Measurements from ENCODE around the gene ADGRG3. TPM values are rescaled to one million over a fixed set of nuclear protein-coding genes. Genes with fewer than 3 reads are reported as not detected.
A peak's percentile ranks its signal among the peaks of the same experiment; 100 is the strongest.

ADGRG3 gene
- total and polyA plus RNA-seq, 2 of the 13 experiments (the other 11 are each of a cell fraction or from before 2014, with no cell fraction given), result 2.7 to 11.8 TPM

DNA sequence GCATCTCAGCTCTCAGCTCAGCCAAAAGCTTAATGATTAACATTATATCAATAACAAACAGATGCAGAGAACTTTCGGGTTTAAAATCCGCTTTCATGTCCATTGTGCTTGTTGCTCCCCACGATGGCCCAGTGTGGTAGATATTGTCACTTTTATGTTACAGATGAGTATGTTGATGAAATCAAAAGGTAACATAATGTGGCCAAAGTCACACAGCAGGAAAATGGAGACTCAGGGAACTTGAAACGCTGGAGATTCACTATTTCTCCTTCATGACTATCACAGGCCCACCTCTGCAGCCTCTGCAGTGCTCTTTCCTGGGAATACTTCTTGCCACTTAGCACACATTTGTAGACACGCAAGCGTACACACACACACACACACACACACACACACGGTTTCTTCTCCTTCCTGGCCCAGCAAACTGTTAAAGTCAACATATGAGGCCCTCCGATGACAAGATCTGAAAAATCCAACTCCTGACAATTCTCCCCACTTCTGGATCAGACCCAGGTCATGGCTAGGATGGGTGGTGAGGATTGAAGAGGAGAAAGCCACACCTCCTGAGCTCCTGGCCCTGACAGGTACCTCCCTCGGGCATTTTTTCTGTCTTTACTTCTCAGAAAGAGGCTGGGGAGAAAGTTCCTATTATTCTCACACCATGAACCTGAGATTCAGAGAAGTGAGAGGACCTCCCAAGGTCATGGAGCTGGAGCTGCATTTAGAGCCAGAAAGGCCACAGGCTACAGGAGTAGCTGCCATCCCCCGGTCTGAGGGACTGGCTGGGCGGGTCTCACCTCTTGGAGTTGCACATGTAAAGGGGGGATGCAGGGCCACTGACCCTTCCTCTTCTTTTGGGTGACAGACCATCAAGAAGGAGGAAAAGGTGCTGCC, 36.2 kb downstream of the ADGRG3 start (continued):
- TF ChIP-seq, protein P1, sequence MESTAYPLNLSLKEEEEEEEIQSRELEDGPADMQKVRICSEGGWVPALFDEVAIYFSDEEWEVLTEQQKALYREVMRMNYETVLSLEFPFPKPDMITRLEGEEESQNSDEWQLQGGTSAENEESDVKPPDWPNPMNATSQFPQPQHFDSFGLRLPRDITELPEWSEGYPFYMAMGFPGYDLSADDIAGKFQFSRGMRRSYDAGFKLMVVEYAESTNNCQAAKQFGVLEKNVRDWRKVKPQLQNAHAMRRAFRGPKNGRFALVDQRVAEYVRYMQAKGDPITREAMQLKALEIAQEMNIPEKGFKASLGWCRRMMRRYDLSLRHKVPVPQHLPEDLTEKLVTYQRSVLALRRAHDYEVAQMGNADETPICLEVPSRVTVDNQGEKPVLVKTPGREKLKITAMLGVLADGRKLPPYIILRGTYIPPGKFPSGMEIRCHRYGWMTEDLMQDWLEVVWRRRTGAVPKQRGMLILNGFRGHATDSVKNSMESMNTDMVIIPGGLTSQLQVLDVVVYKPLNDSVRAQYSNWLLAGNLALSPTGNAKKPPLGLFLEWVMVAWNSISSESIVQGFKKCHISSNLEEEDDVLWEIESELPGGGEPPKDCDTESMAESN (CRISPR knock-in tag; conservative IDR thresholded peaks at IDR 0.05), result peak; percentile 71
- TF ChIP-seq ZNF652 (CRISPR knock-in tag; IDR thresholded peaks at IDR 0.05; ENCODE audit: borderline replicate concordance, low read depth) (no peak), LCORL (IDR thresholded peaks at IDR 0.05) (no peak), LCORL (CRISPR knock-in tag; IDR thresholded peaks at IDR 0.05) (peak; percentile 82), ZNF556 (CRISPR knock-in tag; IDR thresholded peaks at IDR 0.05; ENCODE audit: borderline replicate concordance) (peak; percentile 67), NCOA1 (CRISPR knock-in tag; IDR thresholded peaks at IDR 0.05) (0 out of 2 replicates have a peak, but pooled peaks have one; percentile 28), ZSCAN22 (CRISPR knock-in tag; IDR thresholded peaks at IDR 0.05) (0 out of 2 replicates have a peak, but pooled peaks have one; percentile 57), PAX8 (CRISPR knock-in tag; IDR thresholded peaks at IDR 0.05; ENCODE audit: borderline replicate concordance) (0 out of 2 replicates have a peak, but pooled peaks have one; percentile 28), GATA4 (IDR thresholded peaks at IDR 0.05; ENCODE audit: borderline replicate concordance, low read depth) (peak; percentile 44; the same call in 1 of the 2 replicates), SETDB1 (CRISPR knock-in tag; IDR thresholded peaks at IDR 0.05; ENCODE audit: borderline replicate concordance) (no peak), ZFX (CRISPR knock-in tag; IDR thresholded peaks at IDR 0.05; ENCODE audit: low read depth) (peak; percentile 80), ZNF629 (CRISPR knock-in tag; conservative IDR thresholded peaks at IDR 0.05) (peak; percentile 66), CREB1 (IDR thresholded peaks at IDR 0.05) (no peak), CREB1 (CRISPR knock-in tag; IDR thresholded peaks at IDR 0.05) (peak; percentile 37; the same call in 1 of the 2 replicates), SPEN (CRISPR knock-in tag; IDR thresholded peaks at IDR 0.05; ENCODE audit: low read depth) (peak; percentile 42; the same call in 1 of the 2 replicates), NFATC3 (CRISPR knock-in tag; IDR thresholded peaks at IDR 0.05) (no peak), ZNF180 (CRISPR knock-in tag; IDR thresholded peaks at IDR 0.05; ENCODE audit: borderline replicate concordance, low read depth) (no peak), ZNF605 (CRISPR knock-in tag; IDR thresholded peaks at IDR 0.05) (peak; percentile 72; the same call in 1 of the 2 replicates), MLLT10 (CRISPR knock-in tag; IDR thresholded peaks at IDR 0.05) (no peak), ZNF678 (CRISPR knock-in tag; IDR thresholded peaks at IDR 0.05) (0 out of 2 replicates have a peak, but pooled peaks have one; percentile 78), ELF4 (CRISPR knock-in tag; IDR thresholded peaks at IDR 0.05; ENCODE audit: borderline replicate concordance) (no peak; the same call in 1 of the 2 replicates)
- TF ChIP-seq, protein P2, sequence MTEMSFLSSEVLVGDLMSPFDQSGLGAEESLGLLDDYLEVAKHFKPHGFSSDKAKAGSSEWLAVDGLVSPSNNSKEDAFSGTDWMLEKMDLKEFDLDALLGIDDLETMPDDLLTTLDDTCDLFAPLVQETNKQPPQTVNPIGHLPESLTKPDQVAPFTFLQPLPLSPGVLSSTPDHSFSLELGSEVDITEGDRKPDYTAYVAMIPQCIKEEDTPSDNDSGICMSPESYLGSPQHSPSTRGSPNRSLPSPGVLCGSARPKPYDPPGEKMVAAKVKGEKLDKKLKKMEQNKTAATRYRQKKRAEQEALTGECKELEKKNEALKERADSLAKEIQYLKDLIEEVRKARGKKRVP (CRISPR knock-in tag; IDR thresholded peaks at IDR 0.05), result peak in 1 of 2 experiments; percentile 67; a peak in 2 of 4 replicates
- TF ChIP-seq, protein P3, sequence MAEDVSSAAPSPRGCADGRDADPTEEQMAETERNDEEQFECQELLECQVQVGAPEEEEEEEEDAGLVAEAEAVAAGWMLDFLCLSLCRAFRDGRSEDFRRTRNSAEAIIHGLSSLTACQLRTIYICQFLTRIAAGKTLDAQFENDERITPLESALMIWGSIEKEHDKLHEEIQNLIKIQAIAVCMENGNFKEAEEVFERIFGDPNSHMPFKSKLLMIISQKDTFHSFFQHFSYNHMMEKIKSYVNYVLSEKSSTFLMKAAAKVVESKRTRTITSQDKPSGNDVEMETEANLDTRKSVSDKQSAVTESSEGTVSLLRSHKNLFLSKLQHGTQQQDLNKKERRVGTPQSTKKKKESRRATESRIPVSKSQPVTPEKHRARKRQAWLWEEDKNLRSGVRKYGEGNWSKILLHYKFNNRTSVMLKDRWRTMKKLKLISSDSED (CRISPR knock-in tag; IDR thresholded peaks at IDR 0.05), result no peak

All from HepG2 (cell line).